Astrocyte (in vitro differentiated cells and primary cell): ENCODE results near the gene TDRD12.

Source experiments
- EZH2 ChIP-seq: IDR thresholded peaks from 2 replicates; pipeline ENCODE4 v1.6.1; 2012; ENCODE audit warnings: mild to moderate bottlenecking, low read length, inconsistent platforms; ENCODE audit not compliant: insufficient read depth
- TF ChIP-seq, protein P1 (sequence below): IDR thresholded peaks from 2 replicates; pipeline ENCODE4 v1.5.1; 2011; ENCODE audit warnings: low read depth, mild to moderate bottlenecking, inconsistent platforms, low read length, moderate library complexity; ENCODE audit not compliant: insufficient read depth

DNA sequence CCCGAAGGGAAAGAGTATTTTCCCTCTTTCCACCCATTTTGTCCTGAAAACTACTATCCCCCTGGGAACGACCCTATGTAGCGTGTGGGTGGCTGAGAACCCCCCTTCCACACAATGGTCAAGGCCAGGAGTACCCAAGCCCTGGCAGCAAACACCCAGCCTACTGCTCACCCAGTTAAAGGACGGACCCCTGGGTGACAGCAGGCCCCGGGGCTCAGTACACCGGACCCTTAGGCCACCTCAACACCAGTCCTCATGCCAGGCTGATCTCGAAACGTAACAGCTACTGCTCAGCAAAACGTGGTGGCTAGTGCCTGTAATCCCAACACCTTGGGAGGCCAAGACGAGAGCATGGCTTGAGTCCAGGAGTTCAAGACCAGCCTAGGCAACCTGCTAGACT is 46.0 kb upstream of the TDRD12 start:
- TF ChIP-seq, protein P1, sequence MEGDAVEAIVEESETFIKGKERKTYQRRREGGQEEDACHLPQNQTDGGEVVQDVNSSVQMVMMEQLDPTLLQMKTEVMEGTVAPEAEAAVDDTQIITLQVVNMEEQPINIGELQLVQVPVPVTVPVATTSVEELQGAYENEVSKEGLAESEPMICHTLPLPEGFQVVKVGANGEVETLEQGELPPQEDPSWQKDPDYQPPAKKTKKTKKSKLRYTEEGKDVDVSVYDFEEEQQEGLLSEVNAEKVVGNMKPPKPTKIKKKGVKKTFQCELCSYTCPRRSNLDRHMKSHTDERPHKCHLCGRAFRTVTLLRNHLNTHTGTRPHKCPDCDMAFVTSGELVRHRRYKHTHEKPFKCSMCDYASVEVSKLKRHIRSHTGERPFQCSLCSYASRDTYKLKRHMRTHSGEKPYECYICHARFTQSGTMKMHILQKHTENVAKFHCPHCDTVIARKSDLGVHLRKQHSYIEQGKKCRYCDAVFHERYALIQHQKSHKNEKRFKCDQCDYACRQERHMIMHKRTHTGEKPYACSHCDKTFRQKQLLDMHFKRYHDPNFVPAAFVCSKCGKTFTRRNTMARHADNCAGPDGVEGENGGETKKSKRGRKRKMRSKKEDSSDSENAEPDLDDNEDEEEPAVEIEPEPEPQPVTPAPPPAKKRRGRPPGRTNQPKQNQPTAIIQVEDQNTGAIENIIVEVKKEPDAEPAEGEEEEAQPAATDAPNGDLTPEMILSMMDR = no peak
- TF ChIP-seq EZH2 = no peak
